ENCODE data around the gene HP1BP3.

DNA sequence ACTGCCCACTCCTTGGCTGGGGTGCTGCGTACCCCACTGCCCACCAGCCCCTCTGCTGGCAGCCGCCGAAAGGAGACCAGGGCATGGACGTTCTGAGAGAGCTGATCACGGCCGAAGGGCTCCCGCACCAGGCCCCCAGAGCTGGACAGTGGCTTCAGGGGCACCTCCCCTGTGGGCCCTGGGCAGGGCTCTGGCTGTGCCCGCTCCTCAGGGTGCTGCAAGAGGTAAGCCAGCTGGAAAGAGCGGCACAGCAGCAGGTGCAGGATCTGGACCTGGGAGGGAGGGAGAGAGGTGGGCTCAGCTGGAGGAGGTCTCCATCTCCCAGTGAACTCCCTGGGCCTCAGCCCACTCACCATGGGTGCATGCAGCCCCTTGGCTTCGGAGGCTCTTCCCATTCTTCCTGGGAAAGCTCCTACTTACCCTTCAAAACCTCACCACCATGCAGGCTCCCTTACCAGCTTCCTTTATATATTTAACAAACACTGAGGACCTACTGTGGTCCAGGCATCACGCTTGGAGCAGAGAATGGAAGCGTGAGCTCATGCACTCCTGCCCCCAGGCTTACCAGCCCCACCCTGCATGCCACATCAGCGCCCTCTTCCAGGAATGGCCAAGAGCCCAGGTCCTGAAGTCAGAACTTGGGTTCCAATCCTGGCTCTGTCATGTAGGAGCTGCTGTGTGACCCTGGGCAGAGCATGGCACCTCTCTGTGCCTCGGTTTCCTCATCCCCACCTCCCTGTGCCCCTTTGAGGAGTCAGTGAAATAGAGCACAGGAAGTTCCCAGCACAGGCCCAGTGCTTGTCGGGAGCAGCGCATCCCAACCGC is 62.5 kb downstream of the HP1BP3 start:
- TF ChIP-seq ELF4 (IDR thresholded peaks at IDR 0.05), result no peak
- no peak for TF ChIP-seq BHLHE40 (IDR thresholded peaks at IDR 0.05; ENCODE audit: borderline replicate concordance)
- no peak for TF ChIP-seq FOXK2 (IDR thresholded peaks at IDR 0.05)
- no peak for TF ChIP-seq FOXA1 (IDR thresholded peaks at IDR 0.05)
- no peak for TF ChIP-seq LEF1 (IDR thresholded peaks at IDR 0.05; ENCODE audit: borderline replicate concordance)
- no peak for TF ChIP-seq L3MBTL2 (conservative IDR thresholded peaks at IDR 0.05)
- no peak for TF ChIP-seq TARDBP (IDR thresholded peaks at IDR 0.05)
- no peak for TF ChIP-seq PKNOX1 (IDR thresholded peaks at IDR 0.05)
- no peak for TF ChIP-seq SUZ12 (IDR thresholded peaks at IDR 0.05)
- no peak for TF ChIP-seq HDGF (IDR thresholded peaks at IDR 0.05; ENCODE audit: borderline replicate concordance)
